HepG2 (cell line): ENCODE results near the gene DEDD2. TPM values are rescaled to one million over a fixed set of nuclear protein-coding genes. Genes with fewer than 3 reads are reported as not detected.
A peak's percentile ranks its signal among the peaks of the same experiment; 100 is the strongest.

Experiments
- ATAC-seq: fragments of 200-7000 bp; cut with Tn5 transposase; 3 replicates; pipeline ENCODE4 v1.9.1; 2020; ENCODE audit warnings: mild to moderate bottlenecking, moderate library complexity
- BruUV-seq: library from RNA; stranded (reverse); fragments of 400-500 nt; replicated peaks from 2 replicates; lab custom pipeline; 2021; lab: Mats Ljungman, UMichigan
- CTCF ChIA-PET: fragments of 300-600 bp; formaldehyde crosslinking; extraction: SDS; loops from one replicate; lab custom pipeline; 2021; ENCODE audit warnings: low total read pairs, inconsistent platforms, low intra/inter-chr PET ratio; lab: Yijun Ruan, JAX
- POLR2A ChIA-PET: fragments of 350-600 bp; sonication (Branson Sonifier 250); formaldehyde crosslinking; loops from one replicate; lab custom pipeline; 2020; ENCODE audit warnings: antibody characterized with exemption, inconsistent platforms; lab: Yijun Ruan, JAX
- DNase-seq: peaks from one replicate; pipeline ENCODE4 v3.0.0-alpha.2; 2015; ENCODE audit warnings: low spot score
- FAIRE-seq: peaks from 3 replicates; lab custom pipeline; 2011; peaks lifted over from hg19 to GRCh38; lab: Jason Lieb, UNC
- H2AFZ ChIP-seq: one replicate; pipeline ENCODE4 v1.6.1; 2011; ENCODE audit warnings: low read length, inconsistent platforms
- H3K27ac ChIP-seq: fragments of 300-600 bp; 3 replicates; pipeline ENCODE4 v1.8.0; 2011; ENCODE audit warnings: mixed run types, mild to moderate bottlenecking, mixed read lengths, low read length, inconsistent platforms; ENCODE audit not compliant: insufficient read depth; ENCODE audit errors: extremely low read length
- H3K27me3 ChIP-seq, 2 experiments: fragments of 200-600 bp in 1 of 2; 2 replicates in 1 of 2; 3 replicates in 1 of 2; pipeline versions ENCODE4 v1.6.0 to v1.8.0; 2011; ENCODE audit warnings: low read length in 2 of 2, mild to moderate bottlenecking in 2 of 2, moderate library complexity in 2 of 2, inconsistent platforms in 1 of 2; ENCODE audit not compliant: insufficient read depth in 2 of 2, control insufficient read depth in 1 of 2
- H3K36me3 ChIP-seq, 2 experiments: fragments of 200-600 bp in 1 of 2; replicated peaks in 1 of 2; 2 replicates in 1 of 2; 3 replicates in 1 of 2; pipeline versions ENCODE4 v1.5.1 to v1.8.0; 2011; ENCODE audit warnings: low read length in 2 of 2, inconsistent platforms in 1 of 2; ENCODE audit not compliant: insufficient read depth in 2 of 2, control insufficient read depth in 1 of 2
- H3K4me1 ChIP-seq: 2 replicates; pipeline ENCODE4 v1.5.1; 2012; ENCODE audit warnings: low read length, inconsistent platforms; ENCODE audit not compliant: insufficient read depth
- H3K4me2 ChIP-seq: 2 replicates; pipeline ENCODE4 v1.6.0; 2011; ENCODE audit warnings: low read depth, low read length, inconsistent platforms
- H3K4me3 ChIP-seq, 3 experiments: fragments of 200-600 bp in 1 of 3; sonication (generic), shearing (Covaris generic) in 1 of 3; replicated peaks in 1 of 3; 2 replicates each; pipeline ENCODE4 v1.5.1; 2011 to 2016; ENCODE audit warnings: low read length in 3 of 3, inconsistent platforms in 2 of 3, low read depth in 2 of 3, mild to moderate bottlenecking in 2 of 3, control low read depth in 1 of 3, mixed read lengths in 1 of 3; ENCODE audit not compliant: insufficient read depth in 1 of 3
- H3K79me2 ChIP-seq: one replicate; pipeline ENCODE4 v1.6.1; 2011; ENCODE audit warnings: low read length, inconsistent platforms; ENCODE audit not compliant: insufficient read depth
- H3K9ac ChIP-seq: 2 replicates; pipeline ENCODE4 v1.6.0; 2011; ENCODE audit warnings: mild to moderate bottlenecking, low read depth, low read length, inconsistent platforms; ENCODE audit not compliant: insufficient read depth
- H3K9me3 ChIP-seq: 2 replicates; pipeline ENCODE4 v1.5.1; 2012; ENCODE audit warnings: mild to moderate bottlenecking, low read length
- H4K20me1 ChIP-seq: 2 replicates; pipeline ENCODE4 v1.6.0; 2011; ENCODE audit warnings: inconsistent platforms, mild to moderate bottlenecking, low read length, moderate library complexity; ENCODE audit not compliant: insufficient read depth
- BCL3 ChIP-seq: sonication (generic); formaldehyde crosslinking; IDR thresholded peaks from 2 replicates; pipeline ENCODE4 v1.5.1; 2020; ENCODE audit warnings: mild to moderate bottlenecking, missing genetic modification reagents, moderate library complexity
- BHLHE40 ChIP-seq: IDR thresholded peaks from 2 replicates; pipeline ENCODE4 v1.6.1; 2011; ENCODE audit warnings: low read length, improper control_type of control experiment
- DPF2 ChIP-seq: sonication (generic); formaldehyde crosslinking; IDR thresholded peaks from 2 replicates; pipeline ENCODE4 v1.4.0; 2020; ENCODE audit warnings: mild to moderate bottlenecking, low read depth, missing genetic modification reagents, borderline replicate concordance
- GMEB2 ChIP-seq: IDR thresholded peaks from 2 replicates; pipeline ENCODE4 v1.6.1; 2016; ENCODE audit warnings: missing biosample characterization, missing genetic modification reagents, low read depth
- PCBP1 ChIP-seq: fragments of 200-400 bp; formaldehyde crosslinking; IDR thresholded peaks from 2 replicates; pipeline ENCODE4 v1.6.1; 2017; ENCODE audit warnings: mild to moderate bottlenecking, low read depth, low read length, borderline replicate concordance
- PHF21A ChIP-seq: sonication (generic); formaldehyde crosslinking; IDR thresholded peaks from 2 replicates; pipeline ENCODE4 v1.5.0; 2020; ENCODE audit warnings: mild to moderate bottlenecking, missing genetic modification reagents
- PRDM4 ChIP-seq: sonication (generic); formaldehyde crosslinking; IDR thresholded peaks from 2 replicates; pipeline ENCODE4 v1.9.0; 2021; ENCODE audit warnings: missing genetic modification reagents, borderline replicate concordance
- SPEN ChIP-seq: sonication (generic); formaldehyde crosslinking; IDR thresholded peaks from 2 replicates; pipeline ENCODE4 v1.5.1; 2020; ENCODE audit warnings: low read depth, mild to moderate bottlenecking, missing genetic modification reagents
- ZNF710 ChIP-seq: sonication (generic); formaldehyde crosslinking; IDR thresholded peaks from 2 replicates; pipeline ENCODE4 v1.5.0; 2020; ENCODE audit warnings: mild to moderate bottlenecking, missing genetic modification reagents, borderline replicate concordance
- ZSCAN5A ChIP-seq: sonication (generic); formaldehyde crosslinking; IDR thresholded peaks from 2 replicates; pipeline ENCODE4 v1.8.0; 2022; ENCODE audit warnings: mild to moderate bottlenecking, missing genetic modification reagents, borderline replicate concordance
- WGBS: methylation state at CpG from one replicate; pipeline ENCODE4 v1.1.6; 2017; ENCODE audit warnings: low lambda C conversion rate; 5-methylcytosine and 5-hydroxymethylcytosine counted together
- in situ Hi-C: cut with HindIII; loops from 2 replicates; pipeline ENCODE4 v1.10.0; 2017; ENCODE audit warnings: low pct_unique_long_range_greater_than_20kb; ENCODE audit not compliant: extremely low pct_ligation_motif_present
- intact Hi-C: fragments of 100-400 bp; cut with micrococcal nuclease; formaldehyde crosslinking; loops from one replicate; pipeline ENCODE4 v1.10.0; 2022; ENCODE audit not compliant: unreplicated experiment
- polyA plus RNA-seq, 8 experiments: library from polyadenylated mRNA; depleted of rRNA in 3 of 8; stranded (reverse) in 7 of 8; unstranded in 1 of 8; fragments of >200 nt; fragmentation: Illumina TruSeq in 4 of 8; extraction: Trizol in 4 of 8; gene quantifications; 2 replicates each; pipeline versions ENCODE4 v1.2.1 to v1.2.3, GENCODE V29; 2011 to 2016; ENCODE audit warnings: low read depth in 4 of 8, missing spikeins in 1 of 8, mixed read lengths in 1 of 8; ENCODE audit not compliant: insufficient read depth in 1 of 8
- total RNA-seq, 5 experiments: library from RNA; depleted of rRNA; stranded (reverse); fragments of >200 nt; fragmentation: Illumina TruSeq; extraction: Trizol; gene quantifications; 2 replicates each; pipeline ENCODE4 v1.2.3, GENCODE V29; 2016; ENCODE audit warnings: low read depth in 1 of 5

The DEDD2 gene
- total and polyA plus RNA-seq, 2 of the 13 experiments (the other 11 are each of a cell fraction or from before 2014, with no cell fraction given): 19.2 to 24.7 TPM

GRCh38 chr19:42216653-42217519, 591 bp downstream of the DEDD2 start (continued):
- TF ChIP-seq ZNF710 (peak; percentile 22; the same call in 1 of the 2 replicates), SPEN (peak; percentile 23; the same call in 1 of the 2 replicates), BCL3 (CRISPR knock-in tag) (0 out of 2 replicates have a peak, but pooled peaks have one; percentile 8), DPF2 (CRISPR knock-in tag) (no peak), PHF21A (CRISPR knock-in tag) (no peak)

- ChIA-PET POLR2A (no interaction called here), CTCF (no interaction called here)
- H3K27me3 ChIP-seq: no peaks in the 10 kb centered on the region; a peak in 1 of 5 replicates
- no peak overlapping the region for H3K27ac ChIP-seq
- peaks cover 18% of the 10 kb centered on the region for H4K20me1 ChIP-seq
- peaks cover 57% of the 10 kb centered on the region for H3K4me1 ChIP-seq
- no peak for ATAC-seq
- peak overlapping the region; percentile 23; the same call in 1 of the 2 replicates for H3K9ac ChIP-seq
- no peak for FAIRE-seq
- H3K36me3 ChIP-seq: peaks cover 14 to 29% of the 10 kb centered on the region in 2 experiments
- peaks cover 51% of the 10 kb centered on the region for H3K79me2 ChIP-seq
- H2AFZ ChIP-seq: no peak overlapping the region
- DNase-seq: no peak
- peak overlapping the region; percentile 98 for H3K4me2 ChIP-seq
- 81% methylated on average over 11 of the region's 11 CpGs for whole genome bisulfite sequencing
- no peaks in the 10 kb centered on the region for H3K9me3 ChIP-seq
- peak overlapping the region in 1 of 3 experiments; percentile 96; a peak in 1 of 6 replicates for H3K4me3 ChIP-seq
- in situ Hi-C loops: no loop called here
- no TSS peak for BruUV-seq
- intact Hi-C loops: no loop called here
- TF ChIP-seq GMEB2 (CRISPR knock-in tag): no peak
- TF ChIP-seq ZSCAN5A (CRISPR knock-in tag): no peak
- no peak for TF ChIP-seq PRDM4 (CRISPR knock-in tag)
- TF ChIP-seq PCBP1: no peak
- no peak for TF ChIP-seq BHLHE40
Observed at GRCh38 chr19:42214810-42215485, 2.5 kb downstream of the DEDD2 start.
